GM12878 (cell line): ENCODE results near the gene STK11. TPM values are rescaled to one million over a fixed set of nuclear protein-coding genes. Genes with fewer than 3 reads are reported as not detected.

ENCODE experiments used
- BCLAF1 ChIP-seq: fragments of 450-650 bp; IDR thresholded peaks from 2 replicates; pipeline ENCODE4 v1.6.1; 2017; ENCODE audit warnings: antibody characterized with exemption, mild to moderate bottlenecking, moderate library complexity
- BMI1 ChIP-seq: fragments of 450-650 bp; IDR thresholded peaks from 2 replicates; pipeline ENCODE4 v1.6.1; 2016; ENCODE audit warnings: mild to moderate bottlenecking, moderate library complexity, borderline replicate concordance
- CBFB ChIP-seq: IDR thresholded peaks from 2 replicates; pipeline ENCODE4 v1.6.1; 2016; ENCODE audit warnings: antibody characterized with exemption, low read depth
- CEBPB ChIP-seq, 2 experiments: fragments of 150-350 bp in 1 of 2; IDR thresholded peaks; 2 replicates each; pipeline ENCODE4 v1.6.1; 2012 to 2014; ENCODE audit warnings: low read depth in 2 of 2, low read length in 2 of 2, borderline replicate concordance in 1 of 2, inconsistent platforms in 1 of 2
- EGR1 ChIP-seq, 2 experiments: IDR thresholded peaks; 1 replicate in 1 of 2; 2 replicates in 1 of 2; pipeline ENCODE4 v1.6.1; 2011 to 2012; ENCODE audit warnings: low read depth in 2 of 2, low read length in 2 of 2, borderline replicate concordance in 1 of 2, mild to moderate bottlenecking in 1 of 2, moderate library complexity in 1 of 2
- HDAC6 ChIP-seq: fragments of 200-600 bp; sonication (generic); IDR thresholded peaks from one replicate; pipeline ENCODE4 v1.8.0; 2017; ENCODE audit warnings: antibody characterized with exemption; ENCODE audit not compliant: unreplicated experiment
- HDGF ChIP-seq: fragments of 450-650 bp; IDR thresholded peaks from 2 replicates; pipeline ENCODE4 v1.6.1; 2016; ENCODE audit warnings: antibody characterized with exemption
- IRF3 ChIP-seq: fragments of 450-650 bp; IDR thresholded peaks from 2 replicates; pipeline ENCODE4 v1.6.1; 2014; ENCODE audit warnings: mild to moderate bottlenecking
- MLLT1 ChIP-seq: fragments of 450-650 bp; IDR thresholded peaks from 2 replicates; pipeline ENCODE4 v1.6.1; 2016; ENCODE audit warnings: mild to moderate bottlenecking
- MYC ChIP-seq: IDR thresholded peaks from 2 replicates; pipeline ENCODE4 v1.6.1; 2011; ENCODE audit warnings: mild to moderate bottlenecking, low read length, moderate library complexity, inconsistent platforms; ENCODE audit not compliant: insufficient read depth, insufficient replicate concordance, insufficient read length, severe bottlenecking
- NFIC ChIP-seq: IDR thresholded peaks from 2 replicates; pipeline ENCODE4 v1.6.1; 2012; ENCODE audit warnings: low read depth, mild to moderate bottlenecking, inconsistent platforms, low read length, moderate library complexity
- NR2C2 ChIP-seq: IDR thresholded peaks from 2 replicates; pipeline ENCODE4 v1.6.1; 2011; ENCODE audit warnings: borderline replicate concordance, low read depth; ENCODE audit not compliant: control insufficient read depth, insufficient read length
- POLR2AphosphoS2 ChIP-seq: IDR thresholded peaks from 2 replicates; pipeline ENCODE4 v1.6.1; 2011; ENCODE audit warnings: low read depth, mild to moderate bottlenecking, low read length, improper control_type of control experiment, moderate library complexity
- POLR2AphosphoS5 ChIP-seq: IDR thresholded peaks from 2 replicates; pipeline ENCODE4 v1.6.1; 2011; ENCODE audit warnings: mild to moderate bottlenecking, low read length, inconsistent platforms
- POU2F2 ChIP-seq: IDR thresholded peaks from 3 replicates; pipeline ENCODE4 v1.6.1; 2011; ENCODE audit warnings: low read depth, mild to moderate bottlenecking, low read length, borderline replicate concordance
- RCOR1 ChIP-seq: conservative IDR thresholded peaks from 2 replicates; pipeline ENCODE4 v1.6.1; 2012; ENCODE audit warnings: low read depth, low read length, improper control_type of control experiment
- SKIL ChIP-seq: fragments of 450-650 bp; IDR thresholded peaks from 2 replicates; pipeline ENCODE4 v1.6.1; 2017; ENCODE audit warnings: mild to moderate bottlenecking, low read depth, inconsistent platforms; ENCODE audit not compliant: poor library complexity, severe bottlenecking
- SMAD5 ChIP-seq: IDR thresholded peaks from 2 replicates; pipeline ENCODE4 v1.6.1; 2016; ENCODE audit warnings: antibody characterized with exemption, low read depth
- STAT1 ChIP-seq: fragments of 450-650 bp; conservative IDR thresholded peaks from 2 replicates; pipeline ENCODE4 v1.6.1; 2014; ENCODE audit warnings: antibody characterized with exemption, mild to moderate bottlenecking
- SUPT20H ChIP-seq: IDR thresholded peaks from 2 replicates; pipeline ENCODE4 v1.6.1; 2011; ENCODE audit warnings: low read depth, mild to moderate bottlenecking, low read length, moderate library complexity, borderline replicate concordance; ENCODE audit not compliant: control insufficient read depth
- TARDBP ChIP-seq: IDR thresholded peaks from 2 replicates; pipeline ENCODE4 v1.6.1; 2016; ENCODE audit warnings: borderline replicate concordance
- TCF12 ChIP-seq: IDR thresholded peaks from 2 replicates; pipeline ENCODE4 v1.6.1; 2011; ENCODE audit warnings: low read depth, mild to moderate bottlenecking, low read length
- YBX1 ChIP-seq: fragments of 450-650 bp; IDR thresholded peaks from 2 replicates; pipeline ENCODE4 v1.6.1; 2016; ENCODE audit warnings: antibody characterized with exemption
- polyA plus RNA-seq, 11 experiments: library from polyadenylated mRNA; depleted of rRNA in 4 of 11; unstranded in 6 of 11; stranded (reverse) in 5 of 11; fragments of >200 nt; fragmentation: Nextera tagmentation in 4 of 11; fragmentation: Illumina TruSeq in 1 of 11; extraction: Ambion mirVana in 4 of 11; extraction: Trizol in 1 of 11; gene quantifications; 1 replicate in 1 of 11; 2 replicates in 10 of 11; pipeline versions ENCODE4 v1.2.1 to v1.2.3, GENCODE V29; 2011 to 2016; ENCODE audit warnings: inconsistent platforms in 2 of 11, missing spikeins in 2 of 11, low read depth in 1 of 11
- total RNA-seq, 4 experiments: library from RNA; depleted of rRNA in 3 of 4; stranded (reverse); fragments of >200 nt in 3 of 4; fragmentation: Illumina TruSeq in 1 of 4; extraction: Trizol in 1 of 4; gene quantifications; 2 replicates each; pipeline versions ENCODE4 v1.2.1 to v1.2.3, GENCODE V29; 2013 to 2021

Gene STK11
- total and polyA plus RNA-seq, 10 of the 15 experiments (the other 5 are each of a cell fraction or from before 2014, with no cell fraction given) = 0.33 to 71.0 (median 23.8) TPM

- no peak for TF ChIP-seq CEBPB (IDR thresholded peaks at IDR 0.05; ENCODE audit: borderline replicate concordance in 1 of 2, low read depth in 2 of 2, low read length in 2 of 2)
- no peak for TF ChIP-seq IRF3
- peak; percentile 78; the same call in 2 of the 3 replicates for TF ChIP-seq POU2F2
- no peak for TF ChIP-seq BMI1
- no peak for TF ChIP-seq SUPT20H
- TF ChIP-seq SMAD5 = peak; percentile 65
- no peak for TF ChIP-seq TARDBP
- no peak for TF ChIP-seq NR2C2
- TF ChIP-seq NFIC = no peak
- TF ChIP-seq RCOR1 = no peak
- TF ChIP-seq SKIL = no peak
- TF ChIP-seq POLR2AphosphoS2 = peak; percentile 71; the same call in 1 of the 2 replicates
- no peak for TF ChIP-seq MYC
- TF ChIP-seq CBFB = peak; percentile 12; the same call in 1 of the 2 replicates
- TF ChIP-seq HDGF = no peak
- no peak for TF ChIP-seq BCLAF1
- no peak for TF ChIP-seq MLLT1
- no peak for TF ChIP-seq TCF12
- TF ChIP-seq POLR2AphosphoS5 = peak; percentile 93
- TF ChIP-seq STAT1 = no peak
- TF ChIP-seq EGR1 (IDR thresholded peaks at IDR 0.05; ENCODE audit: borderline replicate concordance in 1 of 2, low read depth in 2 of 2, low read length in 2 of 2) = peak in 1 of 2 experiments; percentile 90; a peak in 2 of 3 replicates
- no peak for TF ChIP-seq HDAC6
- TF ChIP-seq YBX1 = no peak
Measured at GRCh38 chr19:1249298-1249989, 43.9 kb downstream of the STK11 start (continued).
